GM19463 (cell line): ENCODE results near the gene GMPR2.
A peak's percentile ranks its signal among the peaks of the same experiment; 100 is the strongest.

Experiments used
- ATAC-seq: cut with Tn5 transposase; IDR thresholded peaks from one replicate; pipeline ENCODE4 v1.9.1; 2021; ENCODE audit warnings: mild to moderate bottlenecking, moderate library complexity; ENCODE audit not compliant: unreplicated experiment

GMPR2 gene

GRCh38 chr14:24232645-24233537 lies at the start of gene GMPR2:
TSS of gene GMPR2 (plus strand) at chr14:24232929. CDS start at chr14:24233254, 325 bp downstream.
- ATAC-seq, result peak; percentile 55

DNA sequence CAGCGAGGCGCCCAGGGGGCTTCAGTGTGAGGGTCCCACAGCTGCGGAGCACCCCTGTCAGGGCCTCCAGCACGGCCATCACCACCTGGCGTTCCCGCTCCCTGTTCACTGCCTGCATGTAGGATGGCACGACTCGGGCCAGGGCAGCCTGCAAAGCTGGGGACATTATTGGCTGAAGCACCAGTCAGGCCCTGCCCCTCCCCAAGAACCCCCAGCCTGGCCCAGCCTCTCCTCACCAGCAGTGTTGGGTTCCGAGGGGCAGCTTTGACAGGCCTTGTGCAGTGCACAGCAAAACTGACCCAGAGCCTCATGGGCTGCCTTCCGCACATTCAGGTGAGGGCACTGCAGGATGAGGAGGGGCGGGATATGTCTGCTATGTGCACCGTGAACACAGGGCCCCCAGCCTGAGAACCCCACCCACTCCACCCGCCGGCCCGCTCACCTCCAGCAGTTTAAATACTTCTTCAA lies 49.7 kb upstream of the GMPR2 start:
- no peak for ATAC-seq

DNA sequence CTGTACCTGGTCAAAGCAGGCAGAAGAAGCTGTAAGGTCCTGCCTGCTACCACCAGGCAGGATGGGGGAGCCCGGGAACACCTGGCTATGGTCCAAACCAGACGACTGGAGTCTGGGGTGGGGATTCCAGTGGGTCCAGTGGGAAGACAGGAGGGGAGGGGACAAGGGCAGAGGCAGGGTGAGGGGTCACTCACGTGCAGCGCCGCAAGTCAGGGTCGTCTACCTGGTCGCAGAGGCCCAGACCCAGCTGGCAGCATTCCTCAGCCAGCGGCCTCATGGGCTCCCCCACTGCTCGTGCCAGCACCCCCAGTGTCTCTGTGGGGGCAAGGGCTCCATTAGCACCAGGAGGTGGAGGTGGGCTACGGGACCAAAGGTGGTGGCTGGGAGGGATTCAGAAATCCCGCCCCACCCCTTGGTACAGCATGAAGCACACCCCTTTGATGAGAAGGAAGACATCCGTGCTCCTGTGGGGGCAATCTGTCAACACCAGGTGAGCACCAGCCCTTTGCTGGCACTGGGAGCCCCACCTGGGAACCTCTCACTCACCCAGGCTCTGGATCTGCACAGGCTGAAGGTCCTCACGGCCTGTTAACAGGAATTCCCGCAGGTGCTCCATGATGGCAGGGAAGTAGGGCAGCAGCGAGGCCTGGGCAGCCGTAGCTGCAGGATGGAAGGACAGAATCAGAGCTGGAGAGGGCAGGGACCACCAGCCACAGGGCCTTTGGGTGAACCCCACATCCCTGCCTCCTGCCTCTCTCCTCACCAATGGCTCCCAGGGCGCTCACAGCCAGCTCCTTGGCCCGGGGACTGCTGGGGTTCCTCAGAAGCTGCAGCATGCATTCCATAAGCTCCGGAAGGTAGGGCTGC lies 48.4 kb upstream of the GMPR2 start:
- ATAC-seq, result no peak

DNA sequence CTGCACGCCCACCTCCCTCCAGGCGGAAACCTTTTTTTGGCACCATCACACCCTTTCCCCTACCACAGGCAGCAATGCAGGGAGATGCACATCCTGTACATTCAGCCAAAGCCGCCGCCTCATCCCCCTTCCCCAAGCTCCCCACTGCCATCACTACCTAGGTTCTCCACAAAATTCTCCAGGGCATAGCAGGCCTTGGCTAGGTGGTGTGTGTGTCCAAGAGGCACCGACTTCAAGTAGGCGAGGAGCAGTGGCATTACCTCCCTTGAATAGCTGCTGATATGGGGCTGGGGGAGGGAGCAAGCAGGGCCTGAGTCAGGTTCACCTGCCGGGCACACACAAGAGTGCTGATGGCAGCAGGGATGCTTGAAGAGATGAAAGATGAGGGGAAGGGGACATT lies 47.7 kb upstream of the GMPR2 start:
- no peak for ATAC-seq

DNA sequence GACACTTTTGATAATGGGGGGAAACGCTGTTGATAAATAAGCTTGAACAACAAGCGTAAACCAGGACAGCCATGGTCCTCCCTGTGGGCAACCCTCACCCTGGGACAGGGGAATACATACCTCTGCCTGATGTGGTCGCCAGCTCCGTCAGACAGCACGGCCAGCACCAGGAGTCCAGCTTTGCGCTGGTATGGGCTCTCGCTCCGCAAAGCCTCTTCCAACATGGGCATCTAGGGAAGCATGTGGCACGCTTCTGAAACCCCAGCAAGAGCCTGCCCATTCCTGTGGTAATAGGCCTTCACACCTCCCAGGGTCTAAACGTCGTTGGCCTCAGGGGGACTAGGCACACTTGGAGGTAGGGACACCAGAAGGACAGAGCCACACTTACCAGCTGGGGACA lies 47.0 kb upstream of the GMPR2 start:
- ATAC-seq, result no peak

DNA sequence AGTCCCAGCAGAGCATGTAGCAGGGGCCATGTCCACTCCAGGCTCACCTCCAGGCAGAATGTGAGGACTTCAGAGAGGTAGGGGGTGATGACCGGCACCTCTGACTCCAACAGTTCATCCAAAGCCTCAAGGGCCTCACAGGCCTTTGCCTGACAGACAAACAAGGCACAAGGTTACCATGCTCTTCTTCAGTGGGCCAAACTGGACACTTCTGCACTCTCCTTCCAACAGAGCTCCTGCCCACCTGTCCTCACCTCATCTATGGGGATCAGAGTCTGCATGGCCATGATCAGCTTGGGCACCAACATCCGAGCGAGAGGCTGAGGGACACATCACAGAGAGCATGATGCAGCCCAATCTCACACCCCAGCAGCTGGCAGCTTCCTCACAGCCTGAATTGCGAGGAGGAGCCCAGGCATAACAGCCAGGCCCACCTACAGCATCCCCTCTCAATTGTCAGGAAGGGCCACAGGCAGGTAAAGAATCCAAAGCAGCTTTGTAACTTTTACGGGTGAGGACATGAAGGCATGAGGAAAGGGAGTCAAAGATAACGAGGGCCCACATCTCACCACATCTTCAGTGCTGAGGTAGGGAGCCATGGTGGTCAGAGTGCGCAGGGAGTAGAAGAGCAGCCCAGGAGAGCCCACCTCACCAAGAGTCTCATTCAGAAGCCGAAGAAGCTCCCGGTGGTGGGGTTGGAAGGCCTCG lies 45.7 kb upstream of the GMPR2 start:
- no peak for ATAC-seq

DNA sequence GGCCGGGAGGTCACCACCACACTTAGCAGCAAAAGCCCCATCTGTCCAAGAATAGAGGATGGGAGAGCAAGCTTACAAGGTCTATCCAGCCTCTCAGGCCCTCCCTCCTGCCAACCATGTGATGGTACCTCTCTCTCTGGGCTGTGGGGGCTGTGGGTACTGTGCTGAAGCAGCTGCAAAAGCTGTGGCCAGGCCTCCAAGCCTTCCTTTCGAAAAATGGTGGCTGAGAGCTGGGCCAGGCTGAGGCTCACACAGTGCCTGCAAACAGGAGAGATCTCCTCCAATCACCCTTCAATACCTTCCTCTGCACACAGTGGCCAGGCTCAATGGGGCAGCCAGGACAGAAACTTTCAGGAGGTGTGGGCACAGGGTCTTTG lies 45.2 kb upstream of the GMPR2 start:
- no peak for ATAC-seq

GRCh38 chr14:24188251-24189058 lies 44.3 kb upstream of the GMPR2 start, which contains the start of gene IPO4:
TSS of gene IPO4 (minus strand) at chr14:24188816. CDS start at chr14:24188787, 29 bp downstream.
- ATAC-seq, result peak; percentile 94

GRCh38 chr14:24189059-24189375 lies 43.7 kb upstream of the GMPR2 start:
- no peak for ATAC-seq

DNA sequence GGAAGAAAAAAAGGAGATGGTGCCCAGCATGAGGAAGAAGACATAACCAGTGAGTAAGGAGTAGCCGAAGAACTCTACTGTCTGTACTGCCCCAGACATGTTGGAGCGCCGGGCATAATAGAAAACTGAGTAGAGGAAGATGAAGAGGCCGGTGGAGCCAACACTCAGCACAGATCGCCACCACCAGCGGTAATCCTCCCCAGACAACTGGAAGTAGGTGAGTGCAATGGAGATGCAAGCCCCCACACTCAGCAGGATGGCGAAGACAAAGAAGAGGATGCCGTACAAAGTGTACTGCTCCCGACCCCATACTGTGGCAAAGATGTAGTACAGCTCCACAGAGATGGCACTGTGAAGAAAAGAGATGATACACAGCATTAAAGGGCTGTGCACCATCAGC lies 43.3 kb upstream of the GMPR2 start:
- ATAC-seq, result no peak

- no peak for ATAC-seq
Measured at GRCh38 chr14:24190416-24190815, 42.3 kb upstream of the GMPR2 start.

- ATAC-seq, result no peak
Measured at GRCh38 chr14:24192933-24193332, 39.8 kb upstream of the GMPR2 start.

GRCh38 chr14:24194186-24194872 lies 38.4 kb upstream of the GMPR2 start:
- ATAC-seq, result no peak

DNA sequence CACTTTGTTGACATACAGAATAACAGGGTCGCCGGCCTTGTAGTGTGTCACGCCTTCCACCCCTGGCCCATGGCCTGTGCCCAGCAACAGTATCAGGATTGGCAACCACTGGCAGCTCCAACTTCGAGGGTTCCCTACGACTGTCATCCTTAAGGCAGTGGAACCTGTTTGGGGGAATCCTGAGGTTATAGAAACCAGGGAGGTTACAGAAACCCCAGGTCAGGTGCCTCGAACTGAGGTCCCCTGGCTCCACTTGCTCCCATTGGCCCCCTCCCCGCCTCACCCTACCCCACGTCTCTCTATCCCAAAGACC lies 37.9 kb upstream of the GMPR2 start:
- ATAC-seq, result no peak

DNA sequence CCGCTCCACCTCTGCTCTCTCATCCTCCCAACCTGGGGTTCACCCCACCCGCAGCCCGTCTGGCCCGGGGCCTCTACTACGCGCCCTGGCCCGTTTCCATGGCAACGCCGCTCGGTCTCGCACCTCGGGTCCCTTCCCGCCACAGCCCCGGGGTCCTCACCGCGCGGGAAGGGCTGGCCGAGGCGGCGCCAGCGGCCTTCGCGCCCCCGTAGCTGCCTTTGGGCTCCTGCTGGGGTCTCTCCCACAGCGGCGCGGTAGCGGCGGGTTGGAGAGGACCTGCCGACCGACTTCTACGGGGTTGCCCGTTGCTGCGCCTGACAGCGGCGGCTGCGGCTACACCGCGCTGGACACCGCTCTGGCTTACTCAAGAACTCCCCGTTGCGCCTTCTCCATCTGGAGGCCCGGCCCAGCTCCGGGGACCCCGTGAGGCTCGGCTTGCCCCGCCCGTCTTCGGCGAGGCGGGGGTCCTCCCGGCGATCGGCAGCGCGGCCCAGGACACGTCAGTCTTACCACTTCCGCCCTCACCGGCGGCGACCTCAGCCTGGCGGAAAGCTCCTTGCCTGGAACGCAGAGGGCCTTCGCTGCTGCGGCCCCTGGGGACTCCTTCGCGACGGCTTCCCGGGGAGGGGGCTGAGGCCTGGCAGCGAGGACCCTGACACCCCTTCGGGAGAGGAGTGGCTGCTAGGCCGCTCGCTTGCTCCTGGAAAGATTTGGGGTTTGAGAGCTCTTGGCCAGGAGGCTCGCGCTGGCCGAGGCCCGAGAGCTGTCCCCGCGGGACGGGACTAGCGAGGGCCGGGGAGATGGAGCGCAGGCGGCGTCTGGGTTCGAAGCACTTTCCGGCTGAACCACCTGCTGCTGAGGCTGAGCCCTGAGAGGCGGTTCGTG lies 37.3 kb upstream of the GMPR2 start, which contains the start of gene TM9SF1:
TM9SF1 (minus strand) TSS at position 256 of the 885 bp plus-strand sequence. CDS start 422 bp downstream, outside the sequence.
- ATAC-seq, result peak; percentile 93

- ATAC-seq, result no peak
Measured at GRCh38 chr14:24196071-24197055, 36.4 kb upstream of the GMPR2 start.

DNA sequence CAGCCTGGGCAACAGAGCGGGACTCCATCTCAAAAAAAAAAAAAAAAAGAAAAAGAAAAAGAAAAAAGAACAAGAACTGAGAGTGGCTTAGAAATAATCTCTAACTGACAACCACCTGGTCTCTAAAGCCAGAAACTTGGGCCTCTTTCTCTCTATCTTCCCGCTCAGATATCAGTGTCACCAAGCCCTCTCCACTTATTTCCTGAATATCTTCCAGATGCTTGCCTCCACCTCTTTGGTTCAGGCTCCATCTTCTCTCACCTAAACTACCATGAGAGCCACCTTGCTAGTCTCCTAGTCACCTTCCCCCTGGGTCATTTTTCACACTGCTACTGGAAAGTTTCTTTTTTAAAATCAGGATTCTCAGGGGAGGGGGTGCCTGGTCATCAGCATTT lies 35.7 kb upstream of the GMPR2 start:
- ATAC-seq, result no peak
